Heart right ventricle (tissue), 16 donors: Measurements from ENCODE around the gene KRTAP20-3. TPM values are rescaled to one million over a fixed set of nuclear protein-coding genes. Genes with fewer than 3 reads are reported as not detected.

Experiments
- ATAC-seq, 8 donors: fragments of 200-7000 bp; cut with Tn5 transposase; one replicate each; pipeline ENCODE4 v1.9.1; 2020; ENCODE audit warnings: mild to moderate bottlenecking in 8 of 8, moderate library complexity in 8 of 8, moderate number of reproducible peaks in 1 of 8
- DNase-seq, 2 donors: peaks; one replicate each; pipeline ENCODE4 v3.0.0-alpha.2; 2020
- H3K27ac ChIP-seq, 10 donors: fragments of 200-600 bp; sonication (generic) in 2 of 10; one replicate each; pipeline versions ENCODE4 v1.5.0 to v1.8.0; 2020 to 2022; ENCODE audit warnings: mild to moderate bottlenecking in 3 of 10
- H3K27me3 ChIP-seq, 7 donors: fragments of 200-600 bp; one replicate each; pipeline ENCODE4 v1.8.0; 2021 to 2022; ENCODE audit warnings: mild to moderate bottlenecking in 2 of 7
- H3K36me3 ChIP-seq, 9 donors: fragments of 200-600 bp; sonication (generic) in 1 of 9; one replicate each; pipeline versions ENCODE4 v1.5.0 to v1.8.0; 2020 to 2022; ENCODE audit warnings: mild to moderate bottlenecking in 2 of 9
- H3K4me1 ChIP-seq, 9 donors: fragments of 200-600 bp; sonication (generic) in 1 of 9; one replicate each; pipeline versions ENCODE4 v1.5.0 to v1.8.0; 2020 to 2022; ENCODE audit warnings: mild to moderate bottlenecking in 4 of 9
- H3K4me3 ChIP-seq, 10 donors: fragments of 200-600 bp; sonication (generic) in 2 of 10; one replicate each; pipeline versions ENCODE4 v1.5.0 to v1.8.0; 2020 to 2022; ENCODE audit warnings: mild to moderate bottlenecking in 7 of 10, moderate library complexity in 2 of 10
- H3K9me3 ChIP-seq, 11 donors: fragments of 200-600 bp in 10 of 11; sonication (generic) in 2 of 11; one replicate each; pipeline versions ENCODE4 v1.5.0 to v1.8.0; 2013 to 2022; ENCODE audit warnings: mild to moderate bottlenecking in 2 of 11, control low read depth in 1 of 11, moderate library complexity in 1 of 11
- WGBS, 2 donors: extraction: QIAGEN DNeasy Blood & Tissue Kit; methylation state at CpG; one replicate each; pipeline ENCODE4 v1.1.7; 2013; ENCODE audit warnings: inconsistent platforms in 1 of 2; 5-methylcytosine and 5-hydroxymethylcytosine counted together
- intact Hi-C, 10 donors: fragments of 100-400 bp; cut with DNase I; formaldehyde crosslinking; loops; one replicate each; pipeline versions ENCODE4 v1.11.1 to v1.14.2; 2022
- long read RNA-seq, 3 donors: library from polyadenylated mRNA; unstranded; transcript quantifications; one replicate each; pipeline ENCODE4 v2.0.0, GENCODE V29; 2020 to 2021
- polyA plus RNA-seq, 2 donors: library from polyadenylated mRNA; stranded (reverse); fragments of 200-250 nt; gene quantifications; one replicate each; pipeline ENCODE4 v1.2.3, GENCODE V29; 2013
- total RNA-seq, 10 donors: library from RNA; stranded (reverse); fragmentation: NEBNext Ultra II Directional in 3 of 10; extraction: Animal tissue kit (Norgen Biotek cat#: 25700) in 3 of 10; gene quantifications; one replicate each; pipeline versions ENCODE4 v1.2.1 to v1.2.4, GENCODE V29; 2021 to 2023
- TF ChIP-seq, protein P1 (sequence below), 9 donors: fragments of 200-600 bp; sonication (generic) in 2 of 9; IDR thresholded peaks; one replicate each; pipeline versions ENCODE4 v1.5.0 to v1.8.0; 2021 to 2022; ENCODE audit warnings: antibody characterized with exemption in 9 of 9, mild to moderate bottlenecking in 5 of 9, moderate library complexity in 1 of 9
- donor health status: Arrhythmogenic right ventricular cardiomyopathy.
- donor health status: ischemic (EF 13 %, LVEDD 7.1; RV severe dilation, severe dysfunction).
- donor health status: healthy with polysubstance abuse.
- donor health status: DM: no; HTN: yes; CAD: no.
- donor health status: DM: no; HTN: no; CAD: no.
- donor health status: ischemic (EF 25% LVEDD 6.9; RV normal size, moderate dysfunction).
- donor health status: ischemic (EF 25% LVEDD 5.7; RV mildly dilated, moderate dysfunction).
- donor health status: healthy.
- donor health status: DM: yes; HTN: yes; CAD: no.
- donor health status: Ischemic cardiomyopathy.
- donor health status: ischemic (EF 35%, LVEDD 5.7; RV mildly dilated, moderate dysfunction).
- donor health status: nonischemic (EF 11% LVEDD 7.7; RV severe dilation, severe dysfunction).
- donor health status: DM: yes; HTN: yes; CAD: no.
- donor health status: PGD.
- donor health status: ischemic (EF 29% LVEDD 5.4; RV normal size, mild dysfunction).
- donor health status: nonischemic (EF 23%, LVEDD 6.1; RV moderate dilation, normal function).

The KRTAP20-3 gene
- not detected for total RNA-seq
- not detected for polyA plus RNA-seq
- long read RNA-seq, donor 1 = 0 reads
- long read RNA-seq, donor 2 = 0 reads
- long read RNA-seq, donor 3 = 0 reads

GRCh38 chr21:30642564-30642963, at the start of gene KRTAP20-3:
TSS of gene KRTAP20-3 (plus strand) at chr21:30642864.
- WGBS, 2 donors = 86 to 87% methylated on average over 2 of the region's 2 CpGs
- H3K4me3 ChIP-seq = no peak within 1 kb of the TSS
- intact Hi-C loops = no loop called here
- H3K9me3 ChIP-seq = peaks cover 0 to 27% (median 0%) of the 10 kb centered on the region in 11 donors
- H3K36me3 ChIP-seq = no peaks in the 10 kb centered on the region
- no peaks in the 10 kb centered on the region for H3K27me3 ChIP-seq
- TF ChIP-seq, protein P1, sequence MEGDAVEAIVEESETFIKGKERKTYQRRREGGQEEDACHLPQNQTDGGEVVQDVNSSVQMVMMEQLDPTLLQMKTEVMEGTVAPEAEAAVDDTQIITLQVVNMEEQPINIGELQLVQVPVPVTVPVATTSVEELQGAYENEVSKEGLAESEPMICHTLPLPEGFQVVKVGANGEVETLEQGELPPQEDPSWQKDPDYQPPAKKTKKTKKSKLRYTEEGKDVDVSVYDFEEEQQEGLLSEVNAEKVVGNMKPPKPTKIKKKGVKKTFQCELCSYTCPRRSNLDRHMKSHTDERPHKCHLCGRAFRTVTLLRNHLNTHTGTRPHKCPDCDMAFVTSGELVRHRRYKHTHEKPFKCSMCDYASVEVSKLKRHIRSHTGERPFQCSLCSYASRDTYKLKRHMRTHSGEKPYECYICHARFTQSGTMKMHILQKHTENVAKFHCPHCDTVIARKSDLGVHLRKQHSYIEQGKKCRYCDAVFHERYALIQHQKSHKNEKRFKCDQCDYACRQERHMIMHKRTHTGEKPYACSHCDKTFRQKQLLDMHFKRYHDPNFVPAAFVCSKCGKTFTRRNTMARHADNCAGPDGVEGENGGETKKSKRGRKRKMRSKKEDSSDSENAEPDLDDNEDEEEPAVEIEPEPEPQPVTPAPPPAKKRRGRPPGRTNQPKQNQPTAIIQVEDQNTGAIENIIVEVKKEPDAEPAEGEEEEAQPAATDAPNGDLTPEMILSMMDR (IDR thresholded peaks at IDR 0.05) = no peak
- DNase-seq (no peak), ATAC-seq (no peak)
- H3K27ac ChIP-seq = no peak within 1 kb of the TSS
- H3K4me1 ChIP-seq = no peaks in the 10 kb centered on the region

DNA sequence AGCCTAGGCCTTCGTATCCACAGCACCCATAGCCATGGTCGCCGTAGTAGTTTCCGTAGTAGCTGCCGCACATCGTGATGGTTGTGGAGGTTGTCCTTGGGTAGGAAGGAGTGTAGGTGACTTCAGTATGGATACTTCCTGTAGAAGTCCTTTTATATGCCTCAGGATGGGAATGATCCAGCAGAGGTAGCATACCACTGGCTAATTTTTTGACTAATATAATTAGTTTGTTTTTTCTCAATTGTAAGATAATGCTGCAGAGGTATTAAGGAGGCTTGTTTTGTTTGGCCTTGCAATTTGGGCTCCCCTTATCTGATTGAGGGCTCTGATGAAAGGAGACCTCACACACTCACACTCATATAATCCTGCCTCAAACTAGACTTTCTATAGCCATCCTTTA, 43.9 kb upstream of the KRTAP20-3 start, which contains the start of gene KRTAP6-2:
Gene KRTAP6-2 (minus strand): TSS at position 101 of the 400 bp plus-strand sequence. CDS start 28 bp downstream, at position 73.
- no peak for ATAC-seq
- H3K4me1 ChIP-seq = no peaks in the 10 kb centered on the region
- H3K27ac ChIP-seq = no peak within 1 kb of the TSS
- no peak for DNase-seq
- H3K27me3 ChIP-seq = no peaks in the 10 kb centered on the region
- peaks cover 0 to 6% (median 0%) of the 10 kb centered on the region in 11 donors for H3K9me3 ChIP-seq
- TF ChIP-seq, protein P1 (IDR thresholded peaks at IDR 0.05) = no peak
- no peak within 1 kb of the TSS for H3K4me3 ChIP-seq
- WGBS, 2 donors = 93 to 98% methylated on average over 6 of the region's 6 CpGs
- intact Hi-C loops = no loop called here
- no peaks in the 10 kb centered on the region for H3K36me3 ChIP-seq

DNA sequence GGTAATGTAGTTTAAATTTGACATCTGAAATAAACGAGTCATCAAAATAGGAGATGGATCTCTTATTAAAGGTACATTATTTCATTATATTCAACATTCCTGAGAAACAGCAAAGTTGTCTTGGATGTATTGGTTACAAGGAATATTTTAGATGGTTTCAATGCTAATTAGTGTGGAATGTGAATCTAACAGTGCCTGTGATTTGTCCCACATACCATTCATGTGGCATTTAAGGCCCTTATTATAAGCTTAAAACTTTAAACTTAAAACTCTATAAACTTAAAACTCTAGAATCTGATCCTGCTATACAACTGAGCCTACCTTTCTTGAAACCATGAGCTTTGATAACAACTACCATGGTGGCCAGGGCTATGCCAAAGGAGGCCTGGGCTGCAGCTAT, 41.9 kb upstream of the KRTAP20-3 start, which contains the start of gene KRTAP22-1:
Gene KRTAP22-1 (plus strand): TSS at position 301 of the 400 bp plus-strand sequence.
- Histone ChIP-seq H3K36me3 (no peaks in the 10 kb centered on the region), H3K27ac (no peak within 1 kb of the TSS), H3K4me3 (no peak within 1 kb of the TSS), H3K27me3 (no peaks in the 10 kb centered on the region), H3K9me3 (peaks cover 0 to 6% (median 0%) of the 10 kb centered on the region in 11 donors), H3K4me1 (no peaks in the 10 kb centered on the region)
- TF ChIP-seq, protein P1 (IDR thresholded peaks at IDR 0.05) = no peak
- intact Hi-C loops = no loop called here
- DNase-seq = no peak
- no peak for ATAC-seq
- 44 to 95% methylated on average over 1 of the region's 1 CpG for WGBS, 2 donors

- WGBS, 2 donors = 89 to 90% methylated on average over 2 of the region's 2 CpGs
- no peak overlapping the region for H3K4me3 ChIP-seq
- DNase-seq = no peak
- intact Hi-C loops = no loop called here
- no peaks in the 10 kb centered on the region for H3K4me1 ChIP-seq
- no peaks in the 10 kb centered on the region for H3K36me3 ChIP-seq
- H3K9me3 ChIP-seq = peaks cover 0 to 8% (median 0%) of the 10 kb centered on the region in 11 donors
- no peak overlapping the region for H3K27ac ChIP-seq
- H3K27me3 ChIP-seq = no peaks in the 10 kb centered on the region
- no peak for ATAC-seq
- TF ChIP-seq, protein P1 (IDR thresholded peaks at IDR 0.05) = no peak
Measured at GRCh38 chr21:30605968-30606367, 36.7 kb upstream of the KRTAP20-3 start.
